ENCODE data around the gene NPR1.
A peak's percentile ranks its signal among the peaks of the same experiment; 100 is the strongest.
"Not testable (repeated sequence)": the region's sequence is repeated elsewhere in the genome, so short reads cannot be mapped to it uniquely, and the experiment has no call there.

Gene NPR1

DNA sequence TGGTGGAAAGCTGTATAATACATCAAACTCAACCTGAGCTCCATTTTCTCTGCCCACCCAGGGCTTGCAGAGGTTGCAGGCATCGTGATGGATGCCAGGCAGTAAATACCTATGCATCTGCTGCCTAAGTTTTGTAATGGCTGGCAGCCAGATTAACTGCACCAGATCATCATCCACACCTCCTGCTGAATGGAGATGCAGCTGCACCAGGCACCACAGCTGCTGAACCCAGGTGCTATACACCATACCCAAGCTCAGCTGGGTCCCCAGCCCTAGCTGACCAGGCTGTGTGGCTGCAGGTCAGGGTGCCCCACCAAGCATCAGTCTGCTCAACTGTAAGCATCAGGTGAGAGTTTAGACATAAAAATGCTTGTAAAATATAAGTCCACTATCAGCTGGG is 26.7 kb upstream of the NPR1 start:
- DNase-seq = no peak

DNA sequence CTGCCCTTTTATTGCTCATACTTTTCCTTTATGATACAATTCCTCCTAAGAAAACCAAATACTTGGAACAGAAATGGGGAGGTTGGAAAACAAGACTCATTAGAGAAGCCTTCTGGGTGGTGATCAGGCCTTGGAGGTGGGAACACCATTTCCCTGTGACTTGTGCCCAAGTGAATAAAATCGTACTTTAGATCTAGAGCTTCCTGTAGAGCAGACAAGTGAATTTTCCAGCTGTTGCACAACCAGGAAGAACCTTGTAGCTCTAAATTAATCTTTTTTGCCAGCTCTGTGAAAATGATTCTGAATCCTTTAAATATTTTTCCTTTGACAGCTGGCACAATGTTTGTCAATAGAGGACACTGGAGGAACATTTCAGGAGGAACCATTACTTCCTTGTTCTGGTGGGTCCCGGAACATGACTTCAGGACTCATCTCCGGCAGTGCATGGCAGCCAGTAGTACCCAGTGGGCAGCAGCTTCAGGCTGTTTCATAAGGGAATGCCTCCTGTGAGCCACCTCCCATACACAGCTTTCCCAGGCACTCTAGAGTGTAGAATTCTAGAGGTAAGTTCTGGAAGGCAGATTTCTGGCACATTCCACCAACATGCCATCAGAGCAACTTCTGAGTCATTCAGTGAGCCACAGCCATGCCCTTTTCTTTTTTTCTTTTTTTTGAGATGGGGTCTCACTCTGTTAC is 25.5 kb upstream of the NPR1 start:
- DNase-seq = no peak

DNA sequence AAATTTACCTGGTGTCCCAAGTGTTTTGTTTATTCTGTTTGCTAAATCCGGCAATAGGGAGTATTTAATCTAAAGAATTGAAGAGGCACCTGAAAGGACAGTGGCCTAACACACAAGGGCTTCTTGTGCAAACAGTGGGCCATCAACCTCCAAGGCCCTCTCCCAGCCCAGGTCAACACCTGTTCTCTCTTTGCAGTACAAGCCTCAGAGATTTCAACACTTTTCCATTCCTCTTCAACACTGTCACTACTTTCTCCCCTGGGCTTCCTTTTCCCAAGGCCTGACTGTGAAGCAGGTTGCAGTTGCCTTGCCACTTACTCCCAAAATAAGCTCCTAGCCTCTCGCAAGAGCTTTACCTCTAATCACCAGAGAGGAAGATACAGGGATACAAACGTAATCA is 23.2 kb upstream of the NPR1 start:
- no peak for DNase-seq

DNA sequence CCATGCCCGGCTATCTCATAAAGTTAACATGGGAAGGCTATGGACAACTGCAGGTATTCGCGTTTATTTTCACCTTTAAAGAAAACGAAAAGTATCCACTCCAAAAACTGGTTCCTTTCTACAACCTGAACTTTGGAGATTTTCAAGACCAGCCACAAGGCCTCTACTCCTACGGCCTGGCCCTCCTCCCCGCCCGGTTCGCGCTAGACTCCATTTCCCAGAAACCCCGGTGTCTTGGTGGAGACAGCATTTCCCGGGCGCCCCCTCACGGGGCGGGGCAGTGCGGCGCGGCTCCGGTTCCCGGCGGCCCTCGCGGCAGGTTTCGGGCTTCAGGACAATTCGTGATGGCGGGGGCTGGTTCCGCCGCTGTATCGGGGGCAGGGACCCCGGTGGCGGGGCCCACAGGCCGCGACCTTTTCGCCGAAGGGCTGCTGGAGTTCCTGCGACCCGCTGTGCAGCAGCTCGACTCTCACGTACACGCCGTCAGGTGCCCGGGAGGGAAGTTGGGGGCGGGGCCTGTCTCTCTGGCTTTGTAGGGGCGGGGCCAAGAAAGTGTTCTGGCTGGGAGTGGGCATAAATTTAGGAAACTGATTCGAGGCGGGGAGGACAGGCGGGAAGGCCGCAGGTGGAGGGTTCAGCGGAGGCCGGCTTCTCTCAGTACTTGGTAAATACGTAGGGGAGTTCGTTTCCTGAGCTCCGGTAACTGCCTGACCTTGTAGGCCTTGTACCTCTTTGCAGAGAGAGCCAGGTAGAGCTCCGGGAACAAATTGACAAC is 19.9 kb upstream of the NPR1 start, which contains the start of gene SNAPIN:
Gene SNAPIN (plus strand): TSS at position 304 of the 775 bp plus-strand sequence. CDS start 41 bp downstream, at position 345.
- DNase-seq = peak; percentile 90

DNA sequence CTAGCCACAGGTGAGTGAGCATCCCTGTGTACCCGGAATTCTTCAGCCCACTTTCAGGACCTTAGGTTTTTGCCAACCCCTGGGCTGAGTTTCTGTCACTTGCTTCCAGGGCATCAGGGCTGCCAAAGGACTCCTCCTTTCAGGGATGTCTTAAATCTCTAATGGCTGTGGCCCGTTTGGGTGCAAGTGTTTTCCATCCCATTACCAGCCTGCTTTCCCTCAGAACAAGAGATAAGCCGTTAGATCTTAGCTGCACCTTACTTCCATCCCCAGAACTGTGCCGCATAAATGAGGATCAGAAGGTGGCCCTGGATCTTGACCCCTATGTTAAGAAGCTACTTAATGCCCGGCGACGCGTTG is 19.3 kb upstream of the NPR1 start:
- no peak for DNase-seq

DNA sequence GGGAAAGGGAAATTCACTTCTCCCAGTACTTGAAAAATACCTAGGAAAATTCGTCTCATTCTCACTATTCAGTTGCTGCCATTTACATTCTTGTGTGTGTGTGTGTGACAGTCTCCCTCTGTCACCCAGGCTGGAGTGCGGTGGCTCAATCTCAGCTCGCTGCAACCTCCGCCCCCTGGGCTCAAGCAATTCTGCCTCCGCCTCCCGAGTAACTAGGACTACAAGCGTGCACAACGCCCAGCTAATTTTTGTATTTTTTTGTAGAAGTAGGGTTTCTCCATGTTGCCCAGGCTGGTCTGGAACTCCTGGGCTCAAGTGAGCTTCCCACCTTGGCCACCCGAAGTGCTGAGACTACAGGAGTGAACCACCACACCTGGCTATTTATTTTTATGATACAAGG is 18.8 kb upstream of the NPR1 start:
- DNase-seq = no peak

DNA sequence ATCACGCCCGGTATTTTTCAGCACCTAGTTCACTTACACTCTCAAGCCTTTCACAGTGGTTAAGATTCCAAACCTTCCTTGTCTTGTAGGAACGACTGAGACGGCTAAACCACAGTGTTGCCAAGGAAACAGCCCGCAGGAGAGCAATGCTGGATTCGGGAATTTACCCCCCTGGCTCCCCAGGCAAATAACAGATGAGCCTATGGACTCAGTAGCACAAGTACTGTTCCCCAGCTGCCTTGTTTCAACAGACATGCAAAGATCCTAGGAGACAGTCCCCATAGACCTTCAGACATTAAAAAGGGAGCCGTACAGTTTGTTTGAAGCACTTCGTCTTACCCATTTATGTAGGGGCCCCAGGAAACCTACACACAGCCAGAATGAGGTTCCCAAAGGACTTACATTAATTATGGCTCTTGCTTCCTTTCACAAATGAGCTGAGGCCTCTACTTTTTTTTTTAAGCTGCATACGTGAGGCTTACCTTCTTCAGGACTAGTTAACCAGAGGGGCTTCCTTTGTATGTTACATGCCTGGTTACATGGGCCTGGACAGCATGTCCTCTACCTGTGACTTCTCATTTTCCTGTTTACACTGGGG is 17.3 kb upstream of the NPR1 start:
- DNase-seq = no peak

DNA sequence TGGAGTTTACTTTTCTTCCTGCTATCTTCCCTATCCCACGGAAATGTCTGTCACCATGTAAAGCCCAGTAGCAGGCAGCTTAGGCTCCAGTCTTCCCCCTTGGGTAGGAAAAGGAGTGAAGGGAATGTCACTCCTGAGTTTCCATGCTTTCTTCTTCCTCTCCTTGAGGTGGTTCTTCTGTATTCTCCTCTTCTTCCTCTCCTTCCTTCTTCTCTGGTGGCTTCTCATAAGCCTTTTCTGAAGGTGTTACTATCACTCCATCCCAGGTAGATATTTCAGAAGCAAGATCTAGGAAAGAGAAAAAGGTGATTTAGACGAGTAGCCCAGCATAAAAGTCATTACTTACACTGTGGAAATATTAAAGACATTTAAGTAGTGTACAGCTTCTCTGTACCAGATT is 16.2 kb upstream of the NPR1 start:
- no peak for DNase-seq

DNA sequence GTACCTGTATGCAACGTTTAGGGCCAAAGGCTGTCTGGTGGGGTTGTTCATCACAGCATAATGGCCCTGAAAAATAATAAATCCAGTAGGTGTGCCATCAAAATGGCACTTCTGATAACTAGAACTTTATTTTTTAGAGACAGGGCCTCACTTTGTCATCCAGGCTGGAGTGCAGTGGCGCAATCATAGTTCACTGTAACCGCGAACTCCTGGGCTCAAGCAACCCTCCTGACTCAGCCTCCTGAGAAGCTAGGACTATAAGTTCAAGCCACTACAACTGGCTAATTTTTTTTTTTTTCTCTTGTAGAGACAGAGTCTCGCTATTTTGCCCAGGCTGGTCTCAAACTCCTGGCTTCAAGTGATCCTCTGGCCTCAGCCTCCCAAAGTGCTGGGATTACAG is 15.3 kb upstream of the NPR1 start:
- DNase-seq = no peak

DNA sequence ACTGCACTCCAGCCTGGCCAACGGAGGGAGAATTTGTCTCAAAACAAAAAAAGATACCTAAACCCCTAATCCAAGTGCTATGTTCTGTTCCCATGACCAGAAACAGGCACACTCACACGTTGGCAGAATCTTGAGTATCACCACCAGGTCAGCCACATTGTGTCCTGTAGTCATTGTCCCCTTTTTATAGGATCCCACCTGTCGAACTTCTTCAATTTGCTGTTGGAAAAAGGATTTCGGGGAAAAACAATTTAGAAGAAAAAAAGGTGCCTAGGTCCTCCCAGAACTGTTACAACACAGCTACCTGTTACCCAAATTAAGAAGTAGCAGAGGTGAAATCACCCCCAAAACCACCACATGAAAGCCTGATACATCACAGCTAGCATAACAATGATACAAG is 11.0 kb upstream of the NPR1 start:
- DNase-seq = no peak

DNA sequence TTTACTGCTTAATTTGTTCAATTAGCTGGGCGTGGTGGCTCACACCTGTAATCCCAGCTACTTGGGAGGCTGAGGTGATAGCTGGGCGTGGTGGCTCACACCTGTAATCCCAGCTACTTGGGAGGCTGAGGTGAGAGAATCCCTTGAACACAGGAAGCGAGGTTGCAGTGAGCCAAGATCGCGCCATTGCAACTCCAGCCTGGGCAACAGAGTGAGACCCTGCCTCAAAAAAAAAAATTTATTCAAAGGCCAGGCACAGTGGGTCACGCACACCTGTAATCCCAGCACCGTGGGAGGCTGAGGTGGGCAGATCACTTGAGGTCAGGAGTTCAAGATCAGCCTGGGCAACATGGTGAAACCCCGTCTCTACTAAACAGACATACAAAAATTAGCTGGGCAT is 9.8 kb upstream of the NPR1 start:
- DNase-seq = not testable (repeated sequence)

DNA sequence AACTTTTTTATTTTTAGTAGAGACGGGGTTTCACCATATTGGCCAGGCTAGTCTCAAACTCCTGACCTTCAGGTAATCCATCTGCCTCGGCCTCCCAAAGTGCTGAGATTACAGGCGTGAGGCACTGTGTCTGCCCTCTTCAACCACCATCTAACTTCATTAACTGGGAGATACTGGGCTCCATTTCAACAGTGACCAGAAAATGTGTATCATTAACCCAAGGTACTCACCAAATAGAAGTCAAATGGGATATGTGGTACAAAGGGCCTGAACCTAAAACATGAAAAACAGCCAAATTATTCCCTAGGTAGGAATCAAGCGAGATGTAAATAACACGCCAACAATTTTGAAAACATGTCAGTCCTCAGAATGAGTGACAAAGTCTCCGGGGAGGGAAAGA is 8.9 kb upstream of the NPR1 start:
- no peak for DNase-seq

DNA sequence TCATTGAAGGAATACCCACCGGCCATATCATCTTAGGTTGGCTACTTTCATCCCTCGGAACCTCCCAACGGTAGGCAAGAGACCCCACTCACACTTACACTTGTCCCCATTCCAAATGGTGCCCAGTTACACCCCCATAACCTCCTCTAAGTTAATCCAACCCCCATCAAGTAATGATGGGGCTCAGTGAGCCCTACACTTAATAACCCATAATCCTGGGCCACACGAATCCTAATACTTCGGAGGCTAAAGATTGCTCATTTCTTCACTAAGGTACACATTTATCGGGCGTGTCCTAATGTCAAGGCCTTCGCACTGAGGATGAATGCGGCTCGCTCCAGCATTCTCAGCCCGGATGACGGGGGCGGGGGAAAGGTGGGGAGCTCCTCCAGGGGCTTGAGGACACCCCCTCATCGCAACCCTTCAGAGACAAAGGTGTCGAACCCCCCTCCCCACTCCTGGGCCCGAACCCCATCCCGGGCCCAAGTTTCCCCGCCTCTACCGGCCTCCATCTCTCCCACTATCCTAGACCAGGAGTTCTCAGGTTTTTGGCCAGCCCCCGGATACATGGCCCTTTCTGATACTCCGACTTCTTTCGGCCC is 8.1 kb upstream of the NPR1 start:
- DNase-seq = peak; percentile 35

DNA sequence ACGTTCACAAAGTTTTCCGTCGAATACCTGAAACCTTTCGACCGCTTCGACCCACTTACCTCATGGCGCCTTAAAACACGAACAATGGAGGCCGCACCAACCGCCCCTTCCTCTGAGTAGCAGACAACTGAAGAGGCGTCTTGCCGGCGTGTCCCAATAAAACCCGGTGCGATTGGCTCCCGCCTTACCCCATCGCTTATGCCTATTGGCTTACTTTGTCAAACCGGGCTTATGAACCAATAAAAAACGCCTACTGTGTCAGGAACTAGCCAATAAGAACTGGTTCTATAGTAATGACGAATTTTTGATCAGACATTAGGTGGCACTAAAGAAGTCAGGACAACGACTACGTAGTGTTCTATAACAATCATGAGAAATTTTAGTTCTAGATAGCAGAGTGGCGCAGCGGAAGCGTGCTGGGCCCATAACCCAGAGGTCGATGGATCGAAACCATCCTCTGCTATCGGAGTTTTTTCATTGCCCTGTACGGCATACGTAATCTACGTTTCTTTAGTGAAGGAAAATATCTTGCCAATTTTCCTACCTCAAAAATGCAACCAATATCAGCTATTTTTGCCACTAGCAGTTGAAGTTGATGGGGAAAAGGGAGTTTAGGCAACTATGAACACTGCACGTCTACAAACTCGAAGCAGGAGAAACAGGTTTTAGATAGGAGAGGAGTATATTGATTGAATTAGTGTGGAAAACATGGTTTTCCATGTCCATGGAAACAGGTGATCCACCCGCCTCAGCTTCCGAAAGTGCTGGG is 7.4 kb upstream of the NPR1 start, which contains the start of gene ILF2:
Gene ILF2 (minus strand): TSS at position 135 of the 769 bp plus-strand sequence. CDS start 71 bp downstream, at position 64.
- peak; percentile 97 for DNase-seq

DNA sequence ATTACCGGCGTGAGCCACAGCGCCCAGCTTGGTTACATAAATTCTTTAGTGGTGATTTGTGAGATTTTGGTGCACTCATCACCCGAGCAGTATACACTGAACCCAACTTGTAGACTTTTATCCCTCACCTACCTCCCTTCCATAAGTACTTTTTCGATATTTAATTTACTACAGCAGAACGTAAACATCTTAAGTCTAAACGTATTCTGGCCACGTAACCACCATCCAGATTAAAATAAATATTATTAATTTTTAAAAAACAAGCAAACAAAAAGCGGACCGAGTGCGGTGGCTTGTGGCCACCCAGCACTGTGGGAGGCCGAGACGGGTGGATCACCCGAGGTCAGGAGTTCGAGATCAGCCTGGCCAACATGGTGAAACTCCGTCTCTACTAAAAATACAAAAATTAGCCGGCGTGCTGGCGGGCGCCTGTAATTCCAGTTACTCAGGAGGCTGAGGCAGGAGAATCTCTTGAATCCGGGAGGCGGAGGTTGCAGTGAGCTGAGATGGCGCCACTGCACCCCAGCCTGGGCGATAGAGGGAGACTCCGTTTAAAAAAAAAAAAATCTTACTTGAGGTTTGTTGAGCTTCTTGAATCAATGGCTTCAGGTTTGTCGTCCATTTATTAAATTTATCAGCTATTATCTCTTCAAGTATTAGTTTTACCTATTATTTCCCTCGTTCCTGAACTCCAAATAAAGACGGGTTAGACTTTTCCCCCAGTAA is 6.7 kb upstream of the NPR1 start:
- peak; percentile 42 for DNase-seq

DNA sequence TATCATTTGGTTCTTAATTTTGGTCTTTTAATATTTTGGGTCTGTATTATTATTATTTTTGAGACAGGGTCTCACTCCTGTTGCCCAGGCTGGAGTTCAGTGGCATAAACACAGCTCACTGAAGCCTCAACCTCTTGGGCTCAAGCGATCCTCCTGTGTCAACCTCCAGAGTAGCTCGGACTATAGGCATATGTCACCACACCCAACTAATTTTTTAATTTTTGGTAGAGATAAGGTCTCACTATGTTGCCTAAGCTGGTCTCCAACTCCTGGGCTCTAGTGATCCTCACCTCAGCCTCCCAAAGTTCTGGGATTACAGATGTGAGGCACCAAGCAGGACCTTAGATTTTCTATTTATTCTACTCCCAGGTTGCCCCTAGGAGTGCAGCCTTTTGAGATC is 5.0 kb upstream of the NPR1 start:
- no peak for DNase-seq

DNA sequence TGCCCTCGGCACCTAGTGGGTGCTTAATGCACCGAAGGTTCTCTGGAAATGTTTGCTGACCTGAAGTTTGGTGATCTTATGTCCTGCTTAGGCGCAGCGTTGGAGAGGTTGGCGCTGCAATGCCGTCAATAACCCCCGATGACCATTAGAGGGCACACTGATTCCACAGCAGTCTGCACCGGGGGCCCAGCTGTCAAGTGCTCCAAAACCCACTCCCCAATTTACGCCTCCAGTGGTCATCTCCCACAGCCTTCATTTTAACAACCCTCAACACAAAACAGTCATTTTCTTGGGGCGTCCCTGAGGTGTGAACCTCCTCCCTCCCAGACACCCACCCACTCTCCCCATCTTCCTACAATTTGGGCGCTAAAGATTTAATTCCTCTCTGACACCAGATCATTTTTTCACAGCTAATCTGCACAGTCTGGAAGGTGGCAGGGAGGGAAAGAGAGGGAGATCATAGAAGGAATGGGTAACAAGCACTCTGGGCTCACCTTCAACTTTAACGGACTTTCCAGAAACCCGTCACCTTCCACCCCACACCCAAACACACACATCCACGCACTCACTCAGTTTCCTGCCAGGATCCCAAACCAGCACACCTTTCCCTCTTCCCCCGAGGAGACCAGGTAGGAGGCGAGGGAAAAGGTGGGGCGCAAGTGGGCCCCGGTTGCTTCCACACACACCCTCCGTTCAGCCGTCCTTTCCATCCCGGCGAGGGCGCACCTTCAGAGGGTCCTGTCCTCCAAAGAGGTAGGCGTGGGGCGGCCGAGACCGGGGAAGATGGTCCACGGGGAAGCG is 570 bp upstream of the NPR1 start:
- DNase-seq = peak; percentile 43

DNA sequence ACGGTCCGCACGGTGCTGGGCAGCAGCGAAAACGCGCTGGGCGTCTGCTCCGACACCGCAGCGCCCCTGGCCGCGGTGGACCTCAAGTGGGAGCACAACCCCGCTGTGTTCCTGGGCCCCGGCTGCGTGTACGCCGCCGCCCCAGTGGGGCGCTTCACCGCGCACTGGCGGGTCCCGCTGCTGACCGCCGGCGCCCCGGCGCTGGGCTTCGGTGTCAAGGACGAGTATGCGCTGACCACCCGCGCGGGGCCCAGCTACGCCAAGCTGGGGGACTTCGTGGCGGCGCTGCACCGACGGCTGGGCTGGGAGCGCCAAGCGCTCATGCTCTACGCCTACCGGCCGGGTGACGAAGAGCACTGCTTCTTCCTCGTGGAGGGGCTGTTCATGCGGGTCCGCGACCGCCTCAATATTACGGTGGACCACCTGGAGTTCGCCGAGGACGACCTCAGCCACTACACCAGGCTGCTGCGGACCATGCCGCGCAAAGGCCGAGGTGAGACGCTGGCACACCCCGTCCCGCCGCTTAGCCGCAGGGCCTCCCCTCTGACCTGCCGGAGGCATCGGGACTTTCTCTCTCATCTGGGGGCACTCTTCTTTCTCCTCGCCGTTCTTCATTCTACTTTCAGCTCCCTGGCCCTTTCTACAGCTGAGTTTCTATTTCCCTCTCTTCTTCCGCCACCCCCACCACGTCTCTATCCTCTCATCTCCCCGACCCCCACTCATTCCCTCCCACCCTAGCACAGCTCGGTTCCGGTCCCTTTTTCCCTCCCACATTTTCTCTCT is 1.0 kb downstream of the NPR1 start:
- peak; percentile 42 for DNase-seq

DNA sequence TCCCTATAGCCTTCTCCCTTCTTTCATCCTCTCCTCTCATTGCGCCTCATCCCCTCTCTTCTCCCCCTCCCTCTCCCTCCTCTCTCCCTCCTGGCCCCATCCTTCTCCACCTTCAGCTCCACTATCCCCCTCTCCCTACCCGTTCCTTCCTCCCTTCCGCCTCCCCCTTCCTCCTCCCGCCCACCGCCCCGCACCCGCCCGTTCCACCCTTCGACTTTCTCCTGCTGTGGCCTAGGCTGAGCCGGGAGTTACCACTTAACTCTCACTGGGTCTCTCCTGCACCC is 1.6 kb downstream of the NPR1 start:
- DNase-seq = no peak

DNA sequence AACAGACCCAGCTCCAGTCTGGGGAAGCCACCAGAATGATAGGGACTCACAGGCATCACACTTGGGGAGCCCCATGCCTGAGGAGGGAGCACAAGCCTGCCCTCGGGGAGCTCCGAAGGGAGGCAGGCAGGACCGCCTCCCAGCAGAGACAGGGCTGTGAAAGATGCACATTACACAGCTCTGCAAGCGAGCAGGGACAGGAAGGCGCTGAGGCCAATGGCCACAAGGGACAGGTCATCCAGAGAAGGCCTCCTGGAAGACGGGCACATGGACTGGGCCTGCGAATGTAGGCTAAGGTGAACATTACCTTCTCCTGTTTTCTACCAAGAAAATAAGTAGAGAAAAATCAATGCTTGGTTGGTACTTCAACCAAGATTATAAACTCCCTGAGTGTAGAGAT is 4.2 kb downstream of the NPR1 start:
- DNase-seq = no peak

DNA sequence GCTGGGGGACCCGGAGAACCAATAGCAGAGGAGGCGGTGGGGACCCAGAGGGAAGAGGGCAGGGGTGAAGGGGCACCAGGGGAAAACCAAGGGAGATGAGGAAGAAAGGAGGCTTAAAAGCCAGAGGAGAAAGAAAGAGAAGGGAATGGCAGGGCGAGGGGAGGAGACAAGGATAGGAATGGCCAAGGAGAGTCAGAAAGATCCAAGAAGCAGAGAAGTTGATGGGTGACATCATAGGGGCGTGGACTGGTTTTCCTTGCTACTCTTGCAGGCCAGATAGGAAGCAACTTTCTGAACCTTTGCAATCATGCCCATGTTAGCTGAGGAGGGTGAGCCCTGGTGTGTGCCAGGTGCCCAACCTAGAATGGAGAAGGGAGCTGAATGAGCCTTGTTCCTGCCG is 5.4 kb downstream of the NPR1 start:
- DNase-seq = no peak

Measured in activated CD8-positive, alpha-beta memory T cell treated with anti-CD3 and anti-CD28 coated beads, Interleukin-2, amount 50 U/mL, for 4 hours (primary cell).